WERI-Rb-1 (cell line): Measurements from ENCODE around the gene PTPRN2.

Experiments
- DNase-seq: peaks from one replicate; pipeline ENCODE4 v3.0.0-alpha.2; 2020
- H3K27ac ChIP-seq: fragments of 250-450 bp; sonication (Bioruptor Pico); 2 replicates; pipeline ENCODE4 v1.5.1; 2020; ENCODE audit warnings: mild to moderate bottlenecking, moderate library complexity
- H3K27me3 ChIP-seq: fragments of 250-450 bp; sonication (Bioruptor Pico); 2 replicates; pipeline ENCODE4 v1.5.1; 2021; ENCODE audit warnings: mild to moderate bottlenecking, low read depth, moderate library complexity; ENCODE audit not compliant: insufficient read depth, severe bottlenecking
- H3K36me3 ChIP-seq: fragments of 250-450 bp; sonication (Bioruptor Pico); 2 replicates; pipeline ENCODE4 v1.5.1; 2020; ENCODE audit warnings: mild to moderate bottlenecking, moderate library complexity
- H3K4me3 ChIP-seq: 2 replicates; pipeline ENCODE4 v1.5.1; 2011; ENCODE audit warnings: low read depth, mild to moderate bottlenecking, control low read depth, low read length
- H3K9me3 ChIP-seq: fragments of 250-450 bp; sonication (Bioruptor Pico); 2 replicates; pipeline ENCODE4 v1.5.1; 2021; ENCODE audit warnings: mild to moderate bottlenecking, moderate library complexity; ENCODE audit not compliant: severe bottlenecking
- CTCF ChIP-seq: IDR thresholded peaks from 2 replicates; pipeline ENCODE4 v1.5.1; 2011; ENCODE audit warnings: low read depth, mild to moderate bottlenecking, control low read depth, inconsistent platforms, low read length

The PTPRN2 gene

GRCh38 chr7:157526913-157527634 is 1060.5 kb downstream of the PTPRN2 start:
- no peak for TF ChIP-seq CTCF
- Histone ChIP-seq H3K27me3 (no peaks in the 10 kb centered on the region), H3K9me3 (no peaks in the 10 kb centered on the region)

GRCh38 chr7:157526005-157526912 is 1061.4 kb downstream of the PTPRN2 start:
- Histone ChIP-seq H3K27me3 (no peaks in the 10 kb centered on the region), H3K36me3 (no peaks in the 10 kb centered on the region), H3K4me3 (no peak overlapping the region), H3K27ac (no peak overlapping the region), H3K9me3 (no peaks in the 10 kb centered on the region)
- DNase-seq: no peak
- no peak for TF ChIP-seq CTCF

More at GRCh38 chr7:157526913-157527634, 1060.5 kb downstream of the PTPRN2 start:
- H3K27ac ChIP-seq: no peak overlapping the region
- H3K4me3 ChIP-seq: no peak overlapping the region
- no peaks in the 10 kb centered on the region for H3K36me3 ChIP-seq
- DNase-seq: peak; percentile 1

DNA sequence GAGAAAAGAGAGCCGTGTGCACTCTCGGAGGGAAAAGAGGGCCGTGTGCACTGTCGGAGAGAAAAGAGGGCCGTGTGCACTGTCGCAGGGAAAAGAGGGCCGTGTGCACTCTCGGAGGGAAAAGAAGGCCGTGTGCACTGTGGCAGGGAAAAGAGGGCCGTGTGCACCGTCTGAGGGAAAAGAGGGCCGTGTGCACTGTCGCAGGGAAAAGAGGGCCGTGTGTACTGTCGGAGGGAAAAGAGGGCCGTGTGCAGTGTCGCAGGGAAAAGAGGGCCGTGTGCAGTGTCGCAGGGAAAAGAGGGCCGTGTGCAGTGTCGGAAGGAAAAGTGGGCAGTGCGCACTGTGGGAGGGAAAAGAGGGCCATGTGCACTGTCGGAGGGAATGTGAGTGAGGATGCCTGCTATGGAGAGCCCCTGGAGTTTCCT is 1062.1 kb downstream of the PTPRN2 start:
- Histone ChIP-seq H3K27ac (no peak overlapping the region), H3K9me3 (no peaks in the 10 kb centered on the region), H3K4me3 (no peak overlapping the region), H3K36me3 (no peaks in the 10 kb centered on the region), H3K27me3 (no peaks in the 10 kb centered on the region)
- DNase-seq: no peak
- no peak for TF ChIP-seq CTCF

DNA sequence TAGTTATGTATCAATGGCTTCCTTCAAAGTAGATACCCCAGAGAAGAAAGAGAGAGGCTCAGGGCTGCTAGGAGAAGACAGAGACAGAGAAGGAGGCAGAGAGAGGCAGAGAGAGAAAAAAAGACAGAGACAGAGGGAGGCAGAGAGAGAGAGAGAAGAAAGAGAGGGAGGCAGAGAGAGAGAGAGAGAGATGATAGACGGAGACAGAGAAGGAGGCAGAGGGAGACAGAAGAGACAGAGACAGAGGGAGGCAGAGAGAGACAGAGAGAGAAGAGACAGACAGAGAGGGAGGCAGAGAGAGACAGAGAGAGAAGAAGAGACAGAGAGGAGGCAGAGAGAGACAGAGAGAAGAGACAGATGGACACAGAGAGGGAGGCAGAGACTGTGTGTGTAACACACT is 1062.9 kb downstream of the PTPRN2 start:
- TF ChIP-seq CTCF: no peak
- no peak for DNase-seq
- Histone ChIP-seq H3K4me3 (no peak overlapping the region), H3K27ac (no peak overlapping the region), H3K9me3 (no peaks in the 10 kb centered on the region), H3K36me3 (no peaks in the 10 kb centered on the region), H3K27me3 (no peaks in the 10 kb centered on the region)

DNA sequence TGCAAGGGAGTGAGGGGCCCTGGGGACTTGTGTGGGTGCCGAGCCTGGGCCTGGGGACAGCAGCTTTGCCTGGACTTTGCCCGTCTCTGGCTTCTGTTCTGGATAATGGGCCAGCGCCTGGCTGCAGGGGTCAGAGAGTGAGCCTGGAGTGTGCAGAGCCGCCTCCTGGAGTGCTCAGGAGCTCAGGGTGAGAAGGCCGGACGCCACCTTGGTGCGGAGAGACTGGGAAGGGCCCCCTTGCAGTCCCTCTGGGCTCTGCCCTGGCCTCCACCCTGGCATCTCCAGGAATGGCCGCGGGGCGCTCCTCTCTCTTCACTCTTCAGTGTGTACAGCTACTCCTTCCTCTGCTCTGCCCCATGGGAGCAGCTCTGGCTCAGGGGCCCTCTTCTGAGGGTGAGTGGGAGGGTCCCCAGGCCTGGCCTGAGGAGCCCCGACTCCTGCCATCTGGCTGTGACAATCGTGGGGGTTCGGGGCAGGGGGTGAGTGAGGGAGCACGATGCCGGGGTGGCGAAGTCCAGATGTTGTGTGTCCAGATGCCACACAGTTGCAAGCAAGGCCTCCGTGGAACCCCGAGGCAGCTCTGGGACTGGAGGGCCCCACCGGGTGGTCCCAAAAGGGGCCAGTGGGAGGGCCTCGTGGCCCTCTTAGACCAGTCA is 1063.7 kb downstream of the PTPRN2 start:
- no peak overlapping the region for H3K4me3 ChIP-seq
- no peak overlapping the region for H3K27ac ChIP-seq
- H3K36me3 ChIP-seq: no peaks in the 10 kb centered on the region
- H3K27me3 ChIP-seq: no peaks in the 10 kb centered on the region
- no peak for TF ChIP-seq CTCF
- DNase-seq: no peak
- no peaks in the 10 kb centered on the region for H3K9me3 ChIP-seq
